GM12875 (cell line): ENCODE results near the gene CDRT4.

Experiments
- H3K4me3 ChIP-seq: one replicate; pipeline ENCODE4 v1.5.1; 2011; ENCODE audit warnings: low read depth, low read length, control low read depth
- TF ChIP-seq, protein P1 (sequence below): IDR thresholded peaks from 2 replicates; pipeline ENCODE4 v1.5.1; 2011; ENCODE audit warnings: low read depth, mild to moderate bottlenecking, control low read depth, inconsistent platforms, low read length, moderate library complexity, borderline replicate concordance; ENCODE audit not compliant: insufficient read depth

CDRT4 gene

DNA sequence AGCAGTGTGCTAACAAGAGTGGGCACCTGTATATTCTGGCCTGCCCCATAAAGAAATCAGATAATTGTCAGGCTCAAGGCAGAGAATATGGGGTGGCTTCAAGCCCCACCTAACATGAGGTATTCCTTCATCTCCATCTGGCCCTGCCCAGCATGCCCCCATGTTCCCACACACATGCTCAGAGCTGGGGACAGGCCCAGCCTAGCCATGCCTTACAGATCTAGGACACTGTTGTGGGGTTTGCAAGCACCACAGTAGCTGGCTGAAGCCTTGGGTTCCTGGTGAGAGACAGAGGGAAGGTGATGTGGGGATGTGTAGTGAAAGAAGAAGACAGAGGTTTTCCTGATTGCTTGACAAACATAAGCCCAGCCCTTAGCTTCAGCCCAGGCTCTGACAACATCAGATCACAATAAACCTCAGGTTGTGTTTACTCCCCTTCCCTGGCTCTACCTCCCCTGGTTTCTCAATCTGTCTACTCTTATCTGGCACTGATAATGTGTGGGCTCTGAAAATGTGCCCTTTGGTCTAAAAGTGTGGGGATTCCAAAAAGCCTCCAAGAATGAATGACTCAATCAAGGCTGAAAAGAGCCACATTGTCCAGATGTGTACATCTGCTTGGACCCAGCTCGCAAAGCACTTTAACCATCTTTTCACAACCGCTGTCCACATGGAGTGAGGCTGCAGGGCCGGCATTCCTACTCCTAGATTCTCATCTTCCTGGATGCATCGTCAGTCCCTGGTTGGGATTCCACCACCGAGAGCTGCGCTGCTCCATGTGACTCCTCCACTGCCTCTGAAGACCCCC, 34.4 kb downstream of the CDRT4 start:
- no peak overlapping the region for H3K4me3 ChIP-seq
- TF ChIP-seq, protein P1, sequence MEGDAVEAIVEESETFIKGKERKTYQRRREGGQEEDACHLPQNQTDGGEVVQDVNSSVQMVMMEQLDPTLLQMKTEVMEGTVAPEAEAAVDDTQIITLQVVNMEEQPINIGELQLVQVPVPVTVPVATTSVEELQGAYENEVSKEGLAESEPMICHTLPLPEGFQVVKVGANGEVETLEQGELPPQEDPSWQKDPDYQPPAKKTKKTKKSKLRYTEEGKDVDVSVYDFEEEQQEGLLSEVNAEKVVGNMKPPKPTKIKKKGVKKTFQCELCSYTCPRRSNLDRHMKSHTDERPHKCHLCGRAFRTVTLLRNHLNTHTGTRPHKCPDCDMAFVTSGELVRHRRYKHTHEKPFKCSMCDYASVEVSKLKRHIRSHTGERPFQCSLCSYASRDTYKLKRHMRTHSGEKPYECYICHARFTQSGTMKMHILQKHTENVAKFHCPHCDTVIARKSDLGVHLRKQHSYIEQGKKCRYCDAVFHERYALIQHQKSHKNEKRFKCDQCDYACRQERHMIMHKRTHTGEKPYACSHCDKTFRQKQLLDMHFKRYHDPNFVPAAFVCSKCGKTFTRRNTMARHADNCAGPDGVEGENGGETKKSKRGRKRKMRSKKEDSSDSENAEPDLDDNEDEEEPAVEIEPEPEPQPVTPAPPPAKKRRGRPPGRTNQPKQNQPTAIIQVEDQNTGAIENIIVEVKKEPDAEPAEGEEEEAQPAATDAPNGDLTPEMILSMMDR, result no peak

DNA sequence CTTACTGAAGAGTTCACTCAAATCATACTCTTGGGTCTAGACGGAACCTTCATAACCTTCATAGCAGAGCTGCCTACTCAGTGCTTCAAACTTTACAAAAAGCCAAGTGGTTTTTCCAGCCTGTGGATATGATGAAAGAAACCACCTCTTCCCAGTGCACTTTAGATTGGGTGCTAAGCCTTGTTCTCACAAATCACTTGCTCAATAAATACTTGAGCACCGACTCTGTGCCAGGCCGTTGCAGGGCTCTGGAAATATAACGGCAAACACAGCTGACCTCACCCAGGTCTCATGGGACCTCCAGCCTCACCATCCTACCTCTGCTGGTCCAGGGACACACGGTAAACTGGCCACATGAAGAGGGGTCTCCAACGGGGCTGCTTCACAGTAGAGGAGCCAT, 35.7 kb downstream of the CDRT4 start:
- H3K4me3 ChIP-seq, result no peak overlapping the region
- TF ChIP-seq, protein P1, result no peak

DNA sequence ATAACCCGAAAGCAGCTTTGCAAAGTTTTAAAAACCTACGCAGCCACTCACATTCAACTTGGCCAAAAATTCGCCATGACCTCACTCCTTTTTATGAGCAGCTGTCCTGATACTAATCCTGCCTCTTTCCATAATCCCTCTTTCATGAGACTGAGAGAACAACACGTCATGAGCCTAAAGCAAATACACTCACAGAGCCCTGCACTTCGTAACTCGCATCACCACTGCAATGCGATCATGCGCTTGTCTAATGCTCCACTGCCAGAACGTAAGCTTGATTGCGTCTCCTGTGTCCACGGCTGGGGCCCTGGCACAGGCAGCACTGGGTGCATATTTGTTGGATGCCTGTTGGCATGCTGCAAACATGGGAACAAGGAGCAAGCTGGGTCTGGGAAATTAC, 36.2 kb downstream of the CDRT4 start:
- TF ChIP-seq, protein P1, result no peak
- no peak overlapping the region for H3K4me3 ChIP-seq

DNA sequence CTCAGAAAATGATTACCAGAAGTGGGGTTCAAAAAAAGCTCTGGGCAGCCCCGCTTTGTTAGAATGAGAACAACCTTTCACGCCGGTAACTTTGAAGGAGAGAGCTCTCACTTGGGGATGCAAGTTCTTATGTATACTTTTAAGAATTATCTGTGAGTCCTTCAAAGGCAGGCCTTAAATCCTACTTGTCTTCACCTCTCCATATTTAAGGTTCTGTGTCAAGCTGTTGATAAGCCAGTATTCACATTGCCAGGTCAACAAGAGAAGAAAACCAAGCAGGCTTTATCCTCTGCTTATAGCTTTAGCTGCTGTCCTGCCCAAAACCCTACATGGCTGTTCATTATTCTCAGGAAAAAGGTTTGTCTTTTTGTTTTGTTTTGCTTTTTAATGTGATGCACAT, 42.9 kb downstream of the CDRT4 start:
- H3K4me3 ChIP-seq, result no peak overlapping the region

DNA sequence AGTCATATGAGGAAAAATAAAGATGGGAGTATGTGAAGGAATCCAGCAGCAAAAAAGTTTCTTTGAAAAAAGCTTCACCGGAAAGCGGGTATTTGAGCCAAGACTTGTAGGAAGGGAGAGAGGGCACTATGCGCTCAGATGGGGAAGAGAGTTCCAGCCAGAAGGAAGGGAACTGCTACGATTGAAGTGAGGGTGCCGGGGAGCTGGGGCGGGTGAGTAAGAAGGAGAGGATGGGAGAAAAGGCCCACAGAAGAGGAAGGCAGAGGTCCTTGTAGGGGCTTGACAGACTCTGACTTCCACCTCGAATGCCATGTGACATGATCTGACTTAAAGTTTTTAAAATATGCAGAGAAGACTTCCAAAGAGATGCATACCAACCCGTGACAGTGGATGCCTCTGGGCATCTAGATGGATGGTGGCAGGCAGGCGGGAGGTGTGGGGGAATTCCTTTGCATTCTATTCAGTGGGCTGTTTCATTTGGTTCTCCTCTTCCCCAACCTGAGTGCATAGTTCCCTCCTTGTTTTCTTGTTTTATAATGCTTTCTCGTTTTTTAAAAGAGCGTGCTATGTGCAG, 44.9 kb downstream of the CDRT4 start:
- H3K4me3 ChIP-seq, result no peak overlapping the region
- TF ChIP-seq, protein P1, result no peak

More for the DNA sequence above, 42.9 kb downstream of the CDRT4 start:
- TF ChIP-seq, protein P1, result no peak

DNA sequence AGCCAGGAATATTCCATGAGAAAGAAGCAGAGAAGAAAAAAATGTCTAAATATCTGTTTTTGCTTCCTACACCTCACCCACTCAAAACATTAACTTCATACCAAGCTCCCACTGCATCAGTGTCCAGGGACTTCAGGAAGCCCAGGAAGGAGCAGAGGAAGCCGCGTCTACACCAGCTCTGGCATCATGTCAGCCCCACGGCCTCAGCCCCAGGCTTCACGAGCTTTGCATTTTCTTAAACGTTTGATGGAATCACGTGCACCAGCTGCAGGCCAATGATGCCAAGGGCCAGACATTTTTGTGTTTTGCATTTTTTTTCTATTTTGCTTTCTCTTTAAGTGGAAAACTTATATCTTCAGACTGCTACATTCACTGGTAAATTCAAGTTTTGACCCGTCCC, 48.6 kb downstream of the CDRT4 start:
- TF ChIP-seq, protein P1, result no peak
- no peak overlapping the region for H3K4me3 ChIP-seq
